Left lung (tissue), 10 donors: ENCODE data around the gene MRNIP. TPM values are rescaled to one million over a fixed set of nuclear protein-coding genes. Genes with fewer than 3 reads are reported as not detected.

ENCODE experiments used
- ATAC-seq: fragments of 200-7000 bp; cut with Tn5 transposase; one replicate; pipeline ENCODE4 v1.9.1; 2020; ENCODE audit warnings: moderate library complexity
- DNase-seq, 4 donors: peaks; one replicate each; pipeline ENCODE4 v3.0.0-alpha.2; 2013 to 2020
- H3K27ac ChIP-seq, 2 donors: fragments of 200-600 bp; sonication (generic) in 1 of 2; one replicate each; pipeline versions ENCODE4 v1.5.0 to v1.8.0; 2020 to 2021
- H3K27me3 ChIP-seq, 2 donors: fragments of 200-600 bp; sonication (generic) in 1 of 2; one replicate each; pipeline versions ENCODE4 v1.5.0 to v1.8.0; 2020 to 2021
- H3K36me3 ChIP-seq, 2 donors: fragments of 200-600 bp; sonication (generic) in 1 of 2; one replicate each; pipeline versions ENCODE4 v1.5.0 to v1.8.0; 2020 to 2021
- H3K4me1 ChIP-seq, 2 donors: fragments of 200-600 bp; one replicate each; pipeline ENCODE4 v1.8.0; 2021
- H3K4me3 ChIP-seq, 2 donors: fragments of 200-600 bp; sonication (generic) in 1 of 2; one replicate each; pipeline versions ENCODE4 v1.5.0 to v1.8.0; 2020 to 2021; ENCODE audit warnings: mild to moderate bottlenecking in 1 of 2
- H3K9me3 ChIP-seq, 2 donors: fragments of 200-600 bp; sonication (generic) in 1 of 2; one replicate each; pipeline versions ENCODE4 v1.5.0 to v1.8.0; 2020 to 2021
- CTCF ChIP-seq, 2 donors: fragments of 200-600 bp; sonication (generic) in 1 of 2; IDR thresholded peaks; one replicate each; pipeline versions ENCODE4 v1.5.0 to v1.8.0; 2021; ENCODE audit warnings: antibody characterized with exemption in 2 of 2
- intact Hi-C, 2 donors: fragments of 100-400 bp; cut with DNase I; formaldehyde crosslinking; loops; one replicate each; pipeline versions ENCODE4 v1.11.2 to v1.14.2; 2022
- polyA plus RNA-seq, 6 donors: library from polyadenylated mRNA; unstranded; fragments of 120-200 nt; gene quantifications; one replicate each; pipeline ENCODE4 v1.2.1, GENCODE V29; 2013; ENCODE audit not compliant: insufficient read length in 6 of 6
- total RNA-seq, 2 donors: library from RNA; stranded (reverse); fragmentation: NEBNext Ultra II Directional; extraction: Animal tissue kit (Norgen Biotek cat#: 25700); gene quantifications; one replicate each; pipeline ENCODE4 v1.2.1, GENCODE V29; 2021
- donor health status: DM: no; HTN: yes; CAD: no.
- donor health status: DM: no; HTN: no; CAD: no.

MRNIP gene
- total and polyA plus RNA-seq, 8 donors = 16.9 to 55.6 (median 46.3) TPM

DNA sequence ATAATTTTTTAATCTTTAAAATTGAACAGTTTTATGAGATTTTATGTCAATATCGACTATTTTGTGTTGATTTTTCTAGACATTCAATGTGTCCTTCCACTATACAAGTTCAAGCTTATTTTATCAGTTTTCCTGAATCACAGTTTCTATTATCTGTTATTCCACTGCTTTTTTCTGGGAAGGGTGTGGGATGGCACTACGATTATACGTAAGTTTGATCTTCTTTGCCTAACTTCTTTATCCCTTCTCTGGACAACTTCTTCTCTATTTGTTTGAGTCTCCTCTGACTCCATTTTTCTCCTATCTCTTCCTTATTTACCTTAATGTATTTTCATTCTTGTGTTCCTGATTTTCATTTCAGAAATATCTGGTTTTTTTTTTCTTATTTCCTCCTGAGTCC is 24.5 kb upstream of the MRNIP start:
- H3K27me3 ChIP-seq = no peaks in the 10 kb centered on the region
- peaks cover 0 to 20% of the 10 kb centered on the region in 2 donors for H3K9me3 ChIP-seq
- no peak for ATAC-seq
- no peak overlapping the region for H3K27ac ChIP-seq
- TF ChIP-seq CTCF (IDR thresholded peaks at IDR 0.05) = no peak
- H3K36me3 ChIP-seq = peaks cover 0 to 91% of the 10 kb centered on the region in 2 donors
- H3K4me3 ChIP-seq = no peak overlapping the region
- DNase-seq = no peak
- intact Hi-C loops = no loop called here
- H3K4me1 ChIP-seq = no peaks in the 10 kb centered on the region

GRCh38 chr5:179882338-179882737 is 23.7 kb upstream of the MRNIP start:
- ATAC-seq = no peak

GRCh38 chr5:179880848-179881590 is 22.4 kb upstream of the MRNIP start:
- ATAC-seq (no peak), DNase-seq (peak in 1 of 4 donors; percentile 32)
- Histone ChIP-seq H3K27ac (no peak overlapping the region), H3K27me3 (no peaks in the 10 kb centered on the region), H3K4me1 (peaks cover 0 to 4% of the 10 kb centered on the region in 2 donors), H3K9me3 (peaks cover 0 to 20% of the 10 kb centered on the region in 2 donors), H3K4me3 (no peak overlapping the region), H3K36me3 (peaks cover 0 to 90% of the 10 kb centered on the region in 2 donors)
- intact Hi-C loops = no loop called here
- TF ChIP-seq CTCF (IDR thresholded peaks at IDR 0.05) = no peak

More at GRCh38 chr5:179882338-179882737, 23.7 kb upstream of the MRNIP start:
- DNase-seq = no peak
- Histone ChIP-seq H3K27ac (no peak overlapping the region), H3K27me3 (no peaks in the 10 kb centered on the region), H3K4me3 (no peak overlapping the region), H3K4me1 (no peaks in the 10 kb centered on the region), H3K9me3 (peaks cover 0 to 20% of the 10 kb centered on the region in 2 donors), H3K36me3 (peaks cover 0 to 91% of the 10 kb centered on the region in 2 donors)
- no peak for TF ChIP-seq CTCF (IDR thresholded peaks at IDR 0.05)
- intact Hi-C loops = no loop called here

DNA sequence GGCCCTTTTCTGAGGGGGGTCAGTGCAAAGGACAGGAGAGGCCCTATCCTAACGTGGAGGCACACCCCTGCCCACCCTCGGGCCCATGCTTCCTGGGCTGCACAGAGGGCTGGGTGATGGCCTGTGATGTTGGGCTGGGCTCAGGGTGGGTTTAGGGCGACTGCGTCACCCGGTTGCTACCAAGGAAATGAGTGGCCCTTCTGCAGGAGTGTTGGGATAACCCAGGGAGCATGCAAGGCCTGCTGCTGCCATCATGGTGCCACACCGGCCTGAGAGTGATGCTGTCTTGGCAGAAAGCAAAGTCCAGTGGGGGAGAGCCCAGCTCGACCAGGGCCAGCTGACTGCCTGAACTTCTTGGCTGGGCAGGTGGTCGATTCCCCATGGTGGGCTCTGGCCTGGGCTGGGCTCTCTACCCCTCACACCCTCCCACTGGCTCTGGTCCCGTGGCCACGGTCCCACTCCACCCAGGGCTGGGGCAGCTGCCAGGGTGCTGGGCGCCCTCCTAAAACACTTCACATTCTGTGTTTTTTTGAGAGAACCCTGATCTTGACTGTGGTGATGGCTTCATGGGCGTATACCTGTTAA is 21.5 kb upstream of the MRNIP start:
- DNase-seq = no peak
- Histone ChIP-seq H3K36me3 (peaks cover 0 to 90% of the 10 kb centered on the region in 2 donors), H3K27me3 (no peaks in the 10 kb centered on the region), H3K4me1 (peaks cover 0 to 4% of the 10 kb centered on the region in 2 donors), H3K4me3 (no peak overlapping the region), H3K9me3 (peaks cover 0 to 20% of the 10 kb centered on the region in 2 donors), H3K27ac (no peak overlapping the region)
- intact Hi-C loops = no loop called here
- TF ChIP-seq CTCF (IDR thresholded peaks at IDR 0.05) = no peak
- no peak for ATAC-seq

DNA sequence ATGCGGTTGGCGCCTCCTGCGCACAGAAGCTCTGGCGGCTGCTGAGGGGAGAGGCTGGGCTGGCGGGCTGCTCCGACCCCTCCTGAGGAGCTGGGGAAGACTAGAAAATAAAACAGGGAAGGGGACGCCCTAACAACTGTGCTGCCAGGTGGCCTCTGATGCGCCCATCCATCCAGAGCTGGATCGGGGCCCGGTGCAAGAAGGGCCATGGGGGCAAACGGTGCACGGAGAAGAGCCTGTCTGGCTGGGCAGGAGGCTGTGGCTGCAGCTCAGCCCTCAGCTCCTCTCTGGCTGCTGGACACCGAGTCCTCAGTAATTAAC is 21.0 kb upstream of the MRNIP start:
- peaks cover 0 to 90% of the 10 kb centered on the region in 2 donors for H3K36me3 ChIP-seq
- ATAC-seq = no peak

More for the DNA sequence above, 21.0 kb upstream of the MRNIP start:
- H3K9me3 ChIP-seq = peaks cover 0 to 20% of the 10 kb centered on the region in 2 donors
- no peak overlapping the region for H3K27ac ChIP-seq
- no peak overlapping the region for H3K4me3 ChIP-seq
- peak in 1 of 4 donors; percentile 61 for DNase-seq
- H3K4me1 ChIP-seq = peaks cover 0 to 4% of the 10 kb centered on the region in 2 donors
- intact Hi-C loops = no loop called here
- H3K27me3 ChIP-seq = no peaks in the 10 kb centered on the region
- no peak for TF ChIP-seq CTCF (IDR thresholded peaks at IDR 0.05)
